A549 treated with AZD9567 at 1 μM for 4 hours (cell line): Measurements from ENCODE around the gene EPB41. TPM values are rescaled to one million over a fixed set of nuclear protein-coding genes. Genes with fewer than 3 reads are reported as not detected.

Source experiments
- total RNA-seq: library from RNA; stranded (reverse); fragments of 200-300 nt; extraction: Qiagen RNA extraction; gene quantifications from 5 replicates; pipeline ENCODE4 v1.2.3, GENCODE V29; 2022; ENCODE audit not compliant: insufficient read depth

The EPB41 gene
- 3.0 to 5.5 TPM (median 4.0 TPM) in 5 replicates for total RNA-seq

GRCh38 chr1:28914228-28915030 lies at the start of gene EPB41:
TSS of gene EPB41 (plus strand) at chr1:28914569. CDS start at chr1:28987438, 72,869 bp downstream.

GRCh38 chr1:29123887-29124365 lies 209.6 kb downstream of the EPB41 start, which contains the start of gene TMEM200B:
TSS of gene TMEM200B (minus strand) at chr1:29123903. CDS start at chr1:29121828, 2,075 bp downstream.

Other genes with a start within 250 kb of the EPB41 start
- 5.3 to 7.2 TPM (median 5.4 TPM) in 5 replicates for gene GMEB1, start 245.8 kb upstream of the EPB41 start, total RNA-seq
- 55.6 to 60.5 TPM (median 56.9 TPM) in 5 replicates for gene YTHDF2, start 177.6 kb upstream of the EPB41 start, total RNA-seq
- gene OPRD1, start 102.4 kb upstream of the EPB41 start, total RNA-seq, result 0.02 to 0.07 TPM (median 0.04 TPM) in 4 of 5 replicates, not detected in the other
- 0.08 to 0.19 TPM (median 0.12 TPM) in 4 of 5 replicates, not detected in the other for gene TMEM200B, start 209.3 kb downstream of the EPB41 start, total RNA-seq